Measurements from ENCODE around the gene TSFM.

- TF ChIP-seq CTCF (tag by site-specific recombination; IDR thresholded peaks at IDR 0.05) (no peak), ZNF24 (tag by site-specific recombination; IDR thresholded peaks at IDR 0.05) (no peak), ZNF274 (IDR thresholded peaks at IDR 0.05; ENCODE audit: low read length) (no peak), ZNF274 (tag by site-specific recombination; IDR thresholded peaks at IDR 0.05; ENCODE audit: borderline replicate concordance) (no peak), ZBTB1 (tag by site-specific recombination; IDR thresholded peaks at IDR 0.05) (no peak), INSM2 (tag by site-specific recombination; IDR thresholded peaks at IDR 0.05) (no peak), ZNF48 (tag by site-specific recombination; IDR thresholded peaks at IDR 0.05) (no peak), ZNF664 (tag by site-specific recombination; IDR thresholded peaks at IDR 0.05) (no peak), ZNF354C (tag by site-specific recombination; IDR thresholded peaks at IDR 0.05; ENCODE audit: borderline replicate concordance, low read depth) (no peak), ZBTB26 (tag by site-specific recombination; optimal IDR thresholded peaks at IDR 0.05) (no peak), ZBTB21 (tag by site-specific recombination; IDR thresholded peaks at IDR 0.05) (no peak), REST (tag by site-specific recombination; IDR thresholded peaks at IDR 0.05) (no peak), ZNF510 (tag by site-specific recombination; IDR thresholded peaks at IDR 0.05; ENCODE audit: insufficient replicate concordance) (no peak), ZNF121 (tag by site-specific recombination; IDR thresholded peaks at IDR 0.05) (no peak)
Measured at GRCh38 chr12:57846285-57846576, 63.6 kb downstream of the TSFM start.

Measured in HEK293 (cell line).